Hepatocyte (in vitro differentiated cells): ENCODE results near the gene APOBEC2. TPM values are rescaled to one million over a fixed set of nuclear protein-coding genes. Genes with fewer than 3 reads are reported as not detected.

ENCODE experiments used
- DNase-seq: peaks from one replicate; pipeline ENCODE4 v3.0.0-alpha.2; 2016; ENCODE audit warnings: low spot score
- H2AFZ ChIP-seq: fragments of 200-600 bp; sonication (generic); 2 replicates; pipeline ENCODE4 v1.6.0; 2016; ENCODE audit warnings: antibody characterized with exemption, mild to moderate bottlenecking
- H3K27ac ChIP-seq: fragments of 200-600 bp; sonication (generic); 2 replicates; pipeline ENCODE4 v1.5.1; 2016; ENCODE audit warnings: mild to moderate bottlenecking
- H3K27me3 ChIP-seq: fragments of 200-600 bp; sonication (generic); 2 replicates; pipeline ENCODE4 v1.6.1; 2016
- H3K36me3 ChIP-seq: fragments of 200-600 bp; sonication (generic); replicated peaks from 2 replicates; pipeline ENCODE4 v1.5.1; 2016; ENCODE audit warnings: low read depth; ENCODE audit not compliant: insufficient read depth
- H3K4me1 ChIP-seq: fragments of 200-600 bp; sonication (generic); 2 replicates; pipeline ENCODE4 v1.5.1; 2016; ENCODE audit warnings: mild to moderate bottlenecking, moderate library complexity; ENCODE audit not compliant: insufficient read depth
- H3K4me2 ChIP-seq: fragments of 200-600 bp; sonication (generic); 2 replicates; pipeline ENCODE4 v1.6.0; 2016
- H3K4me3 ChIP-seq: fragments of 200-600 bp; sonication (generic); 2 replicates; pipeline ENCODE4 v1.5.1; 2016; ENCODE audit warnings: mild to moderate bottlenecking
- H3K79me2 ChIP-seq: fragments of 200-600 bp; sonication (generic); 2 replicates; pipeline ENCODE4 v1.6.0; 2017; ENCODE audit warnings: mild to moderate bottlenecking
- H3K9me2 ChIP-seq: fragments of 200-600 bp; sonication (generic); replicated peaks from 2 replicates; pipeline ENCODE4 v1.6.0; 2017; ENCODE audit warnings: mild to moderate bottlenecking; ENCODE audit not compliant: insufficient read depth
- H3K9me3 ChIP-seq: fragments of 200-600 bp; sonication (generic); 2 replicates; pipeline ENCODE4 v1.5.1; 2016; ENCODE audit warnings: low read depth, mild to moderate bottlenecking
- H4K20me1 ChIP-seq: fragments of 200-600 bp; sonication (generic); 2 replicates; pipeline ENCODE4 v1.6.0; 2016; ENCODE audit warnings: mild to moderate bottlenecking; ENCODE audit not compliant: insufficient read depth, poor library complexity, severe bottlenecking
- CTCF ChIP-seq: fragments of 200-600 bp; sonication (generic); IDR thresholded peaks from 2 replicates; pipeline ENCODE4 v1.5.1; 2016; ENCODE audit warnings: antibody characterized with exemption, mild to moderate bottlenecking; ENCODE audit not compliant: poor library complexity
- EZH2 ChIP-seq: fragments of 200-600 bp; sonication (generic); IDR thresholded peaks from 2 replicates; pipeline ENCODE4 v1.6.1; 2016; ENCODE audit warnings: antibody characterized with exemption, mild to moderate bottlenecking, borderline replicate concordance
- EZH2phosphoT487 ChIP-seq: fragments of 200-600 bp; sonication (generic); IDR thresholded peaks from one replicate; pipeline ENCODE4 v1.6.1; 2018; ENCODE audit warnings: antibody characterized with exemption, mild to moderate bottlenecking, low read depth, moderate library complexity; ENCODE audit not compliant: unreplicated experiment, severe bottlenecking
- WGBS: methylation state at CpG from one replicate; pipeline ENCODE4 v1.1.6; 2016; ENCODE audit warnings: low lambda C conversion rate; ENCODE audit errors: missing lambda C conversion rate; 5-methylcytosine and 5-hydroxymethylcytosine counted together
- polyA plus RNA-seq: library from polyadenylated mRNA; unstranded; fragments of >200 nt; fragmentation: Nextera tagmentation; extraction: Ambion mirVana; gene quantifications from 2 replicates; pipeline ENCODE4 v1.2.1, GENCODE V29; 2016
- total RNA-seq: library from RNA; depleted of rRNA; stranded (reverse); fragments of >200 nt; gene quantifications from 2 replicates; pipeline ENCODE4 v1.2.3, GENCODE V29; 2014

Gene APOBEC2
- total and polyA plus RNA-seq, 2 experiments from 2014 or later: 2.8 to 2.9 TPM

- peak overlapping the region; percentile 95 for H3K27ac ChIP-seq
- H3K4me1 ChIP-seq: peaks cover 58% of the 10 kb centered on the region
- no peaks in the 10 kb centered on the region for H3K27me3 ChIP-seq
- no peaks in the 10 kb centered on the region for H3K36me3 ChIP-seq
- H3K4me3 ChIP-seq: no peak overlapping the region
- H3K9me3 ChIP-seq: no peaks in the 10 kb centered on the region
- H4K20me1 ChIP-seq: no peaks in the 10 kb centered on the region
- H3K79me2 ChIP-seq: no peaks in the 10 kb centered on the region
- TF ChIP-seq EZH2phosphoT487 (no peak), CTCF (no peak), EZH2 (no peak)
- H2AFZ ChIP-seq: no peak overlapping the region
- no peaks in the 10 kb centered on the region for H3K9me2 ChIP-seq
- DNase-seq: no peak
- 96% methylated on average over 3 of the region's 3 CpGs for WGBS
- peak overlapping the region; percentile 65 for H3K4me2 ChIP-seq
Observed at GRCh38 chr6:41054511-41054910, 1.5 kb downstream of the APOBEC2 start.

GRCh38 chr6:41055149-41055548, 2.1 kb downstream of the APOBEC2 start:
- DNase-seq: no peak
- H4K20me1 ChIP-seq: no peaks in the 10 kb centered on the region
- TF ChIP-seq EZH2phosphoT487: no peak
- no peak for TF ChIP-seq CTCF
- TF ChIP-seq EZH2: no peak
- H3K79me2 ChIP-seq: no peaks in the 10 kb centered on the region
- 27% methylated on average over 3 of the region's 3 CpGs for WGBS
- no peaks in the 10 kb centered on the region for H3K36me3 ChIP-seq
- H3K9me2 ChIP-seq: no peaks in the 10 kb centered on the region
- no peak overlapping the region for H3K4me3 ChIP-seq
- H3K27ac ChIP-seq: peak overlapping the region; percentile 95
- no peaks in the 10 kb centered on the region for H3K27me3 ChIP-seq
- peak overlapping the region; percentile 65 for H3K4me2 ChIP-seq
- no peak overlapping the region for H2AFZ ChIP-seq
- peaks cover 56% of the 10 kb centered on the region for H3K4me1 ChIP-seq
- H3K9me3 ChIP-seq: no peaks in the 10 kb centered on the region

- peaks cover 45% of the 10 kb centered on the region for H3K4me1 ChIP-seq
- H3K4me2 ChIP-seq: no peak overlapping the region
- peak overlapping the region; percentile 95 for H3K27ac ChIP-seq
- no peaks in the 10 kb centered on the region for H3K9me3 ChIP-seq
- no peak for TF ChIP-seq EZH2
- TF ChIP-seq CTCF: no peak
- no peak for TF ChIP-seq EZH2phosphoT487
- no peak overlapping the region for H2AFZ ChIP-seq
- no peaks in the 10 kb centered on the region for H3K9me2 ChIP-seq
- no peaks in the 10 kb centered on the region for H3K27me3 ChIP-seq
- WGBS: 70% methylated on average over 6 of the region's 6 CpGs
- H3K79me2 ChIP-seq: no peaks in the 10 kb centered on the region
- peak; percentile 66 for DNase-seq
- no peak overlapping the region for H3K4me3 ChIP-seq
- no peaks in the 10 kb centered on the region for H3K36me3 ChIP-seq
- no peaks in the 10 kb centered on the region for H4K20me1 ChIP-seq
Observed at GRCh38 chr6:41056768-41057490, 3.9 kb downstream of the APOBEC2 start.

GRCh38 chr6:41058783-41059181, 5.8 kb downstream of the APOBEC2 start:
- DNase-seq: no peak
- Histone ChIP-seq H3K27ac (peak overlapping the region; percentile 95), H3K79me2 (no peaks in the 10 kb centered on the region), H3K9me2 (no peaks in the 10 kb centered on the region), H3K4me1 (peaks cover 52% of the 10 kb centered on the region), H2AFZ (no peak overlapping the region), H4K20me1 (no peaks in the 10 kb centered on the region), H3K27me3 (no peaks in the 10 kb centered on the region), H3K4me3 (no peak overlapping the region), H3K4me2 (no peak overlapping the region), H3K36me3 (no peaks in the 10 kb centered on the region), H3K9me3 (no peaks in the 10 kb centered on the region)
- TF ChIP-seq EZH2 (no peak), CTCF (no peak), EZH2phosphoT487 (no peak)
- 83% methylated on average over 2 of the region's 2 CpGs for WGBS
